Measurements from ENCODE around the gene CHFR. TPM values are rescaled to one million over a fixed set of nuclear protein-coding genes. Genes with fewer than 3 reads are reported as not detected.

Gene CHFR
- total and polyA plus RNA-seq, 9 of the 15 experiments (the other 6 are each of a cell fraction or from before 2014, with no cell fraction given), result 0.61 to 33.9 (median 19.3) TPM

DNA sequence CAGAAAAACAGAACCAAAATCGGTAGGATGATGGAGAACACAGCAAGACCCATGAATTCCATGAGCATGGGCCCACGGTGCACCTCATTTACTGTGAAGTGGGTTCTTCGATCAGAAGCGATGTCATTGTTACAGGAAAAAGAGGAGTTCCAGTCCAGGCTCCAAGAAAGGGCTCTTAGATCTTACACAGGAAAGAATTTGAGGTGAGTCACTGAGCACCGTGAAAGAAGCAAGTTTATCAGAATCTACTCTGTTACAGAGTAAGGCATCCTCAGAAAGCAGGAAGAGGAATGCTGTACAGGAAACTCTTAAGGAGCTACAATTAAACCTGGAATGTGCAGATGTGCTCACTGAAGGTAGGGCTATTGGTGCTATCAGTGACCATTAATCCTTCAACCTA, 11.6 kb upstream of the CHFR start:
- Histone ChIP-seq H3K4me1 (replicated peaks in 1 of 2; ENCODE audit: control insufficient read depth in 2 of 2, insufficient read depth in 2 of 2, low read length in 2 of 2) (no peaks in the 10 kb centered on the region), H3K9me3 (replicated peaks; ENCODE audit: control insufficient read depth, insufficient read depth, low read depth, low read length) (no peaks in the 10 kb centered on the region), H3K27me3 (ENCODE audit: control insufficient read depth in 2 of 2, insufficient read depth in 2 of 2, low read length in 2 of 2) (no peaks in the 10 kb centered on the region), H3K79me2 (ENCODE audit: control insufficient read depth, insufficient read depth, low read length) (no peaks in the 10 kb centered on the region), H2AFZ (ENCODE audit: low read depth, low read length) (no peak overlapping the region; the same call in 1 of the 2 replicates), H4K20me1 (replicated peaks; ENCODE audit: control insufficient read depth, insufficient read depth, low read length) (no peaks in the 10 kb centered on the region), H3K4me3 (no peak overlapping the region), H3K36me3 (ENCODE audit: control insufficient read depth, insufficient read depth, low read length) (no peaks in the 10 kb centered on the region), H3K9me1 (ENCODE audit: control insufficient read depth, insufficient read depth, low read length) (no peaks in the 10 kb centered on the region), H3K9ac (ENCODE audit: insufficient read depth in 1 of 2, low read depth in 2 of 2, low read length in 2 of 2) (no peak overlapping the region), H3K4me2 (ENCODE audit: insufficient read depth, low read length) (no peak overlapping the region), H3K27ac (ENCODE audit: extremely low read depth, low read depth, low read length) (no peak overlapping the region)
- 1% methylated on average over 5 of the region's 5 CpGs for WGBS (ENCODE audit: insufficient coverage, low coverage, missing lambda C conversion rate)
- ATAC-seq (no peak), DNase-seq (ENCODE audit: extremely low read depth in 1 of 4, low spot score in 3 of 4) (no peak), FAIRE-seq (no peak)
- BruUV-seq (replicated peaks), result no TSS peak
- ChIA-PET CTCF (ENCODE audit: low intra/inter-chr PET ratio) (no interaction called here), POLR2A (no interaction called here)
- intact Hi-C loops (cut with micrococcal nuclease) (no loop called here), in situ Hi-C loops (cut with MboI) (no loop called here)
- TF ChIP-seq PURB (CRISPR knock-in tag; IDR thresholded peaks at IDR 0.05; ENCODE audit: low read depth), result no peak
- TF ChIP-seq POU5F1 (IDR thresholded peaks at IDR 0.05; ENCODE audit: borderline replicate concordance, low read depth, low read length, partially characterized antibody), result no peak
- TF ChIP-seq, protein P1, sequence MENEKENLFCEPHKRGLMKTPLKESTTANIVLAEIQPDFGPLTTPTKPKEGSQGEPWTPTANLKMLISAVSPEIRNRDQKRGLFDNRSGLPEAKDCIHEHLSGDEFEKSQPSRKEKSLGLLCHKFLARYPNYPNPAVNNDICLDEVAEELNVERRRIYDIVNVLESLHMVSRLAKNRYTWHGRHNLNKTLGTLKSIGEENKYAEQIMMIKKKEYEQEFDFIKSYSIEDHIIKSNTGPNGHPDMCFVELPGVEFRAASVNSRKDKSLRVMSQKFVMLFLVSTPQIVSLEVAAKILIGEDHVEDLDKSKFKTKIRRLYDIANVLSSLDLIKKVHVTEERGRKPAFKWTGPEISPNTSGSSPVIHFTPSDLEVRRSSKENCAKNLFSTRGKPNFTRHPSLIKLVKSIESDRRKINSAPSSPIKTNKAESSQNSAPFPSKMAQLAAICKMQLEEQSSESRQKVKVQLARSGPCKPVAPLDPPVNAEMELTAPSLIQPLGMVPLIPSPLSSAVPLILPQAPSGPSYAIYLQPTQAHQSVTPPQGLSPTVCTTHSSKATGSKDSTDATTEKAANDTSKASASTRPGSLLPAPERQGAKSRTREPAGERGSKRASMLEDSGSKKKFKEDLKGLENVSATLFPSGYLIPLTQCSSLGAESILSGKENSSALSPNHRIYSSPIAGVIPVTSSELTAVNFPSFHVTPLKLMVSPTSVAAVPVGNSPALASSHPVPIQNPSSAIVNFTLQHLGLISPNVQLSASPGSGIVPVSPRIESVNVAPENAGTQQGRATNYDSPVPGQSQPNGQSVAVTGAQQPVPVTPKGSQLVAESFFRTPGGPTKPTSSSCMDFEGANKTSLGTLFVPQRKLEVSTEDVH (IDR thresholded peaks at IDR 0.05; ENCODE audit: low read depth, partially characterized antibody), result no peak
- TF ChIP-seq ZNF175 (CRISPR knock-in tag; IDR thresholded peaks at IDR 0.05; ENCODE audit: low read depth), result no peak
- TF ChIP-seq, protein P2, sequence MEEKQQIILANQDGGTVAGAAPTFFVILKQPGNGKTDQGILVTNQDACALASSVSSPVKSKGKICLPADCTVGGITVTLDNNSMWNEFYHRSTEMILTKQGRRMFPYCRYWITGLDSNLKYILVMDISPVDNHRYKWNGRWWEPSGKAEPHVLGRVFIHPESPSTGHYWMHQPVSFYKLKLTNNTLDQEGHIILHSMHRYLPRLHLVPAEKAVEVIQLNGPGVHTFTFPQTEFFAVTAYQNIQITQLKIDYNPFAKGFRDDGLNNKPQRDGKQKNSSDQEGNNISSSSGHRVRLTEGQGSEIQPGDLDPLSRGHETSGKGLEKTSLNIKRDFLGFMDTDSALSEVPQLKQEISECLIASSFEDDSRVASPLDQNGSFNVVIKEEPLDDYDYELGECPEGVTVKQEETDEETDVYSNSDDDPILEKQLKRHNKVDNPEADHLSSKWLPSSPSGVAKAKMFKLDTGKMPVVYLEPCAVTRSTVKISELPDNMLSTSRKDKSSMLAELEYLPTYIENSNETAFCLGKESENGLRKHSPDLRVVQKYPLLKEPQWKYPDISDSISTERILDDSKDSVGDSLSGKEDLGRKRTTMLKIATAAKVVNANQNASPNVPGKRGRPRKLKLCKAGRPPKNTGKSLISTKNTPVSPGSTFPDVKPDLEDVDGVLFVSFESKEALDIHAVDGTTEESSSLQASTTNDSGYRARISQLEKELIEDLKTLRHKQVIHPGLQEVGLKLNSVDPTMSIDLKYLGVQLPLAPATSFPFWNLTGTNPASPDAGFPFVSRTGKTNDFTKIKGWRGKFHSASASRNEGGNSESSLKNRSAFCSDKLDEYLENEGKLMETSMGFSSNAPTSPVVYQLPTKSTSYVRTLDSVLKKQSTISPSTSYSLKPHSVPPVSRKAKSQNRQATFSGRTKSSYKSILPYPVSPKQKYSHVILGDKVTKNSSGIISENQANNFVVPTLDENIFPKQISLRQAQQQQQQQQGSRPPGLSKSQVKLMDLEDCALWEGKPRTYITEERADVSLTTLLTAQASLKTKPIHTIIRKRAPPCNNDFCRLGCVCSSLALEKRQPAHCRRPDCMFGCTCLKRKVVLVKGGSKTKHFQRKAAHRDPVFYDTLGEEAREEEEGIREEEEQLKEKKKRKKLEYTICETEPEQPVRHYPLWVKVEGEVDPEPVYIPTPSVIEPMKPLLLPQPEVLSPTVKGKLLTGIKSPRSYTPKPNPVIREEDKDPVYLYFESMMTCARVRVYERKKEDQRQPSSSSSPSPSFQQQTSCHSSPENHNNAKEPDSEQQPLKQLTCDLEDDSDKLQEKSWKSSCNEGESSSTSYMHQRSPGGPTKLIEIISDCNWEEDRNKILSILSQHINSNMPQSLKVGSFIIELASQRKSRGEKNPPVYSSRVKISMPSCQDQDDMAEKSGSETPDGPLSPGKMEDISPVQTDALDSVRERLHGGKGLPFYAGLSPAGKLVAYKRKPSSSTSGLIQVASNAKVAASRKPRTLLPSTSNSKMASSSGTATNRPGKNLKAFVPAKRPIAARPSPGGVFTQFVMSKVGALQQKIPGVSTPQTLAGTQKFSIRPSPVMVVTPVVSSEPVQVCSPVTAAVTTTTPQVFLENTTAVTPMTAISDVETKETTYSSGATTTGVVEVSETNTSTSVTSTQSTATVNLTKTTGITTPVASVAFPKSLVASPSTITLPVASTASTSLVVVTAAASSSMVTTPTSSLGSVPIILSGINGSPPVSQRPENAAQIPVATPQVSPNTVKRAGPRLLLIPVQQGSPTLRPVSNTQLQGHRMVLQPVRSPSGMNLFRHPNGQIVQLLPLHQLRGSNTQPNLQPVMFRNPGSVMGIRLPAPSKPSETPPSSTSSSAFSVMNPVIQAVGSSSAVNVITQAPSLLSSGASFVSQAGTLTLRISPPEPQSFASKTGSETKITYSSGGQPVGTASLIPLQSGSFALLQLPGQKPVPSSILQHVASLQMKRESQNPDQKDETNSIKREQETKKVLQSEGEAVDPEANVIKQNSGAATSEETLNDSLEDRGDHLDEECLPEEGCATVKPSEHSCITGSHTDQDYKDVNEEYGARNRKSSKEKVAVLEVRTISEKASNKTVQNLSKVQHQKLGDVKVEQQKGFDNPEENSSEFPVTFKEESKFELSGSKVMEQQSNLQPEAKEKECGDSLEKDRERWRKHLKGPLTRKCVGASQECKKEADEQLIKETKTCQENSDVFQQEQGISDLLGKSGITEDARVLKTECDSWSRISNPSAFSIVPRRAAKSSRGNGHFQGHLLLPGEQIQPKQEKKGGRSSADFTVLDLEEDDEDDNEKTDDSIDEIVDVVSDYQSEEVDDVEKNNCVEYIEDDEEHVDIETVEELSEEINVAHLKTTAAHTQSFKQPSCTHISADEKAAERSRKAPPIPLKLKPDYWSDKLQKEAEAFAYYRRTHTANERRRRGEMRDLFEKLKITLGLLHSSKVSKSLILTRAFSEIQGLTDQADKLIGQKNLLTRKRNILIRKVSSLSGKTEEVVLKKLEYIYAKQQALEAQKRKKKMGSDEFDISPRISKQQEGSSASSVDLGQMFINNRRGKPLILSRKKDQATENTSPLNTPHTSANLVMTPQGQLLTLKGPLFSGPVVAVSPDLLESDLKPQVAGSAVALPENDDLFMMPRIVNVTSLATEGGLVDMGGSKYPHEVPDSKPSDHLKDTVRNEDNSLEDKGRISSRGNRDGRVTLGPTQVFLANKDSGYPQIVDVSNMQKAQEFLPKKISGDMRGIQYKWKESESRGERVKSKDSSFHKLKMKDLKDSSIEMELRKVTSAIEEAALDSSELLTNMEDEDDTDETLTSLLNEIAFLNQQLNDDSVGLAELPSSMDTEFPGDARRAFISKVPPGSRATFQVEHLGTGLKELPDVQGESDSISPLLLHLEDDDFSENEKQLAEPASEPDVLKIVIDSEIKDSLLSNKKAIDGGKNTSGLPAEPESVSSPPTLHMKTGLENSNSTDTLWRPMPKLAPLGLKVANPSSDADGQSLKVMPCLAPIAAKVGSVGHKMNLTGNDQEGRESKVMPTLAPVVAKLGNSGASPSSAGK (IDR thresholded peaks at IDR 0.05), result no peak
- no peak for TF ChIP-seq RBM25 (IDR thresholded peaks at IDR 0.05; ENCODE audit: low read depth, low read length, severe bottlenecking)
- TF ChIP-seq NR3C1 (CRISPR knock-in tag; IDR thresholded peaks at IDR 0.05), result no peak
- no peak for TF ChIP-seq L3MBTL2 (IDR thresholded peaks at IDR 0.05)
- no peak for TF ChIP-seq ZNF324 (CRISPR knock-in tag; IDR thresholded peaks at IDR 0.05)

All from K562 (cell line).